ENCODE data around the gene PRELID1. TPM values are rescaled to one million over a fixed set of nuclear protein-coding genes. Genes with fewer than 3 reads are reported as not detected.
A peak's percentile ranks its signal among the peaks of the same experiment; 100 is the strongest.

Gene PRELID1
- total RNA-seq, 2 donors from 2014 or later = 42.2 to 54.0 TPM

DNA sequence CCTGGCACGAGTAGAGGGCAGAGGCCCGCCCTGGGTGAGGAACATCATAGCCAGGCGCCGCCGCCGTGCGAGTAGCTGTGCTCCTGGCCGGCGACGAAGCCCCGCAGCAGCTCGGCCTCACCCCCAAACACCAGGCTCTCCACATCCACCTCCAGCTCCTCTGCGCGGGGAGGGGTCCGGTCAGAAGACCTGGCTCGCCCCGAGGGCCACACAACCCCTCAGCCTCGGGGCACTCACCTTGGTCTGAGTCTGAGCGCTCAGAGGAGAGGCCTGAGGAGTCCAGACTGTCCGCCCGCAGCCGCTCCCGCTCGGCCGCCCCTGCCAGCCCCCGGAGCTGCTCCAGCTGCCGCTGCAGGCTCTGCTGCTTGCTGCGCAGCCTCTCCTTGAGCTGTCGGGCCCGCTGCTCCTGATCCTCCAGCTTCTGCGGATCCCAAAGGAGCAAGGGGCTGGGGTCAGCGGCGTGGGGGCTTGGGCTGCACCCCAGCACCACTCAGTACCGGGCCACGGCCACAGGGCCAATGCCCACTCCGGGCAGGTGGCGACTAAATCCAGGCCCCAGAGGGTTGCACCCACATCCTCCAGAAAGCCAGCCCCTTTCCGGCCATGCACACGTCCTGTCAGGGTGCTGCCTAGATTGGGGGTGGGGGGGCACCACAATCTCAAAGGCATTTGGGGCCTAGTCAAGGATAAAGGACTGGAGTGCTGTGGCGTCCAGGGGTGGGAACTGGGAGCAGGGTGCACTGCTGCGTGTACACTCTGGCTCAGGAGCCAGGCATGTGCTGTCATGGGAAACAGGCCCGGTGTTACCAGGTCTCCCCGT, 4.2 kb downstream of the PRELID1 start:
- H3K27me3 ChIP-seq (replicated peaks; ENCODE audit: insufficient read depth) = no peaks in the 10 kb centered on the region
- no peak overlapping the region for H3K4me3 ChIP-seq
- peaks cover 14% of the 10 kb centered on the region for H3K36me3 ChIP-seq
- peaks cover 18 to 39% of the 10 kb centered on the region in 2 donors for H3K4me1 ChIP-seq (ENCODE audit: control insufficient read depth in 1 of 2, low read depth in 2 of 2)
- TF ChIP-seq, protein P1, sequence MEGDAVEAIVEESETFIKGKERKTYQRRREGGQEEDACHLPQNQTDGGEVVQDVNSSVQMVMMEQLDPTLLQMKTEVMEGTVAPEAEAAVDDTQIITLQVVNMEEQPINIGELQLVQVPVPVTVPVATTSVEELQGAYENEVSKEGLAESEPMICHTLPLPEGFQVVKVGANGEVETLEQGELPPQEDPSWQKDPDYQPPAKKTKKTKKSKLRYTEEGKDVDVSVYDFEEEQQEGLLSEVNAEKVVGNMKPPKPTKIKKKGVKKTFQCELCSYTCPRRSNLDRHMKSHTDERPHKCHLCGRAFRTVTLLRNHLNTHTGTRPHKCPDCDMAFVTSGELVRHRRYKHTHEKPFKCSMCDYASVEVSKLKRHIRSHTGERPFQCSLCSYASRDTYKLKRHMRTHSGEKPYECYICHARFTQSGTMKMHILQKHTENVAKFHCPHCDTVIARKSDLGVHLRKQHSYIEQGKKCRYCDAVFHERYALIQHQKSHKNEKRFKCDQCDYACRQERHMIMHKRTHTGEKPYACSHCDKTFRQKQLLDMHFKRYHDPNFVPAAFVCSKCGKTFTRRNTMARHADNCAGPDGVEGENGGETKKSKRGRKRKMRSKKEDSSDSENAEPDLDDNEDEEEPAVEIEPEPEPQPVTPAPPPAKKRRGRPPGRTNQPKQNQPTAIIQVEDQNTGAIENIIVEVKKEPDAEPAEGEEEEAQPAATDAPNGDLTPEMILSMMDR (IDR thresholded peaks at IDR 0.05) = no peak
- no peak overlapping the region for H3K27ac ChIP-seq
- DNase-seq (ENCODE audit: low spot score) (no peak), ATAC-seq (ENCODE audit: insufficient number of reproducible peaks, low FRiP score, low read depth) (no peak)
- no peaks in the 10 kb centered on the region for H3K9me3 ChIP-seq

DNA sequence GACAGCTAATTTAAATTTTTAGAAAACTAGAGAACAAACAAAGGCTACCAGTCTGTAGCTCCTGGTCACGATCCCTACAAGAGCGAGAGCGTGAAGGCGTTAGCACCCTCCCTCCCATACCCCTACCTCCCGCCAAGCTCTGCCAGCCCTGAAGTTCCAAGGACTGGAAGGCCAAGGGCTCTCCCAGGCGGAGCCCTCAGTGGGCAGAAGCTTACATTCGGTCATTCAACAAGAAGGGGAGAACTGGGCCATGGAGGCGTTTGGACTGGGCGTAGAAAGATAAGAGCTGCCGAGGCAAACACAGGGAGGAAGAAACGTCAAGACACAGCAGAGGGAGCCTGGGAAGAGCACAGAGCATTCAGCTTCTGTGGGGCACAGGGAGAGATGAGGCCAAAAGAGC, 5.1 kb downstream of the PRELID1 start:
- DNase-seq (ENCODE audit: low spot score) = no peak
- Histone ChIP-seq H3K27me3 (replicated peaks; ENCODE audit: insufficient read depth) (no peaks in the 10 kb centered on the region), H3K36me3 (peaks cover 14% of the 10 kb centered on the region), H3K9me3 (no peaks in the 10 kb centered on the region), H3K4me1 (ENCODE audit: control insufficient read depth in 1 of 2, low read depth in 2 of 2) (peaks cover 18 to 42% of the 10 kb centered on the region in 2 donors), H3K4me3 (no peak overlapping the region), H3K27ac (no peak overlapping the region)
- TF ChIP-seq, protein P1 (IDR thresholded peaks at IDR 0.05) = no peak
- ATAC-seq (ENCODE audit: insufficient number of reproducible peaks, low FRiP score, low read depth) = no peak

DNA sequence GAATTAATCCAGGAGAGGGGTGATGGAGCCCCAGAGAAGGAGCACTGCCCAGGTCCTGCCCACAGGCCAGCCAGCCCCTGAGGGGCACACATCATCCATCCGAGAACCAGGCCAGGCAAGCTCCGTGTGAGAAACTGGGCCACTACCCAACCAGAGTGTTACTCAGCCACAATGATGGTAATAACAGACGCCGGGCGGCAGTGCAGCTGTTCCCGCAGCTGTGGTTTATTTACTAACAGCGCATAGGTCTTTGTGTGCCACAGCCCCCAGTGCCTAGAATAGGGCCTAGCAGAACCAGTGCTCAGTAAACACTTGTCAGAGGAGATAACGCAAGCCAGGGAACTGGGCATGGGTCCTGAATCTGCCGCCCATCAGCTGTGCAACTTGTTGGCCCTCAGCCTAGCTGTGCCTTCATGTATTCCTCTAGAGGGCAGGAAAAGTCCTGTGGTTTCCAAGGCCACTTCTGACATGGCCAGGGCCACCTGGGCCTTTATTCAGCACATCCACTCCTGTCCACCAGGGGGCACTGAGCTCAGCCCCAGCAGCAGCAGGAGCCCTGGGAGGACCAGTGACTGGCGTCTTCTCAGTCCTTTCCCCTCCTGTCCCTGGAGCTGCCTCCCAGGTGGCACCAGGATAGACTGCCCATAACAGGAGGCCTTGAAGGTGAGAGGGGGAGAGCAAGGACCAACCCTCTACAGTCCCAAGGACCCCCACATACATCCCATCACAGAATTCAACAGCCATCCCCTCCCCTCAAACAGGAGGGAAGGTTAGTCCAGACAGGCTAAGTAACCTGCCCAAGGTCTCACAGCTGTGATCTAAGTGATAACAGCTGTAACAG, 6.0 kb downstream of the PRELID1 start:
- TF ChIP-seq, protein P1 (IDR thresholded peaks at IDR 0.05) = peak; percentile 77
- Histone ChIP-seq H3K27me3 (replicated peaks; ENCODE audit: insufficient read depth) (no peaks in the 10 kb centered on the region), H3K4me3 (no peak overlapping the region), H3K4me1 (ENCODE audit: control insufficient read depth in 1 of 2, low read depth in 2 of 2) (peaks cover 14 to 36% of the 10 kb centered on the region in 2 donors), H3K27ac (no peak overlapping the region), H3K36me3 (peaks cover 14% of the 10 kb centered on the region), H3K9me3 (no peaks in the 10 kb centered on the region)
- ATAC-seq (ENCODE audit: insufficient number of reproducible peaks, low FRiP score, low read depth) = no peak
- DNase-seq (ENCODE audit: low spot score) = no peak

DNA sequence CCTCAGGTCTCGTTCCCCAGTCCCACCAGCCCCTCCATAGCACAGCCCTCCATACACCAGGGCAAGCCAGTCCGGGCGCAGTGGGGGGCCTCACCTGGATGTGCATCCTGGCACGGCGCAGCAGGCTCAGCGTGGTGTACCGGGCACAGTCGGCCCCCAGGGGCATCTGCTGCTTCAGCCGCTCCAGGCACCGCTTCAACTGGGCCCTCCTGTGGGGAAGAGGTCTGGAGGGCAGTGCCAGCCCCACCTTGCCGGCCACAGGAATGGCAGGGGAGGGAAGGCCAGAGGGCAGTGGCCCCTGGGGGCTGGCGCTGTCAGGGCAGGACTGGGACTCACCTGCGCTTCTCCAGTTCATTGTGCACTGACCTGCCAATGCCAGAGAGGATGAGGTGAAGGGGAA, 6.7 kb downstream of the PRELID1 start:
- H3K27ac ChIP-seq = no peak overlapping the region
- H3K27me3 ChIP-seq (replicated peaks; ENCODE audit: insufficient read depth) = no peaks in the 10 kb centered on the region
- peaks cover 7 to 29% of the 10 kb centered on the region in 2 donors for H3K4me1 ChIP-seq (ENCODE audit: control insufficient read depth in 1 of 2, low read depth in 2 of 2)
- H3K36me3 ChIP-seq = peaks cover 13% of the 10 kb centered on the region
- ATAC-seq (ENCODE audit: insufficient number of reproducible peaks, low FRiP score, low read depth) = no peak
- DNase-seq (ENCODE audit: low spot score) = no peak
- no peaks in the 10 kb centered on the region for H3K9me3 ChIP-seq
- H3K4me3 ChIP-seq = no peak overlapping the region
- TF ChIP-seq, protein P1 (IDR thresholded peaks at IDR 0.05) = no peak

DNA sequence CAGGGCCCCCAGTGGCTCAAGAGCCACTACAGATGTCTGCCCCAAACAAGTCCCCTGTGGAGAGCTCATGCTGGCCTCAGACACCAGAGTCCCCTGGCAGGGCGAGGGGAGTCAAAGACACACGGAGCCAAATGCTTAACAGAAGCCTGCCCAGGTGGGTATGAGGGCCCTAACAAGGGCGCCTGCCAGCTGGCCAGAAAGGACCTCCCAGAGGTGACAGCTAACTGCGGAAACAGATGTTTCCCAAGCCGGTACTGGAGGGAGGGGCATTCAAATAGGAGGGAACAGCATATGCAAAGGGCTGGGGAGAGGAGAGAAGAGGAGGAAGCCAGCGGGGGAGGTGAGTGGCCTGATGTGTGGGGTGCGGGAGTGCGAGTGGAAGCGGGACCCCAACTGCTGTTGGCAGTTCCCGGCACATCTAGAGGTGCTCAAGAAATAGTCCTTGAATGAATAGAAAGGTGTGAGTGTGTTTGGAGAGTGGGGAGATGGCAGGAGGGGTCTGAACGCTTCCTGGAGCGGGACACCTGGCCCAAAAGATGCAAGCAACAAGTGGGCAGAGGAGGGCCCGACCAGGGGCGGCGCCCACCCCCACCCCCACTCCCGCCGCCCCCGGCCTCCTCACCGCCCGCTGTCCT, 7.3 kb downstream of the PRELID1 start:
- Histone ChIP-seq H3K4me3 (peak overlapping the region; percentile 90), H3K36me3 (peaks cover 7% of the 10 kb centered on the region), H3K27ac (no peak overlapping the region), H3K9me3 (no peaks in the 10 kb centered on the region), H3K27me3 (replicated peaks; ENCODE audit: insufficient read depth) (no peaks in the 10 kb centered on the region), H3K4me1 (ENCODE audit: control insufficient read depth in 1 of 2, low read depth in 2 of 2) (peaks cover 5 to 24% of the 10 kb centered on the region in 2 donors)
- DNase-seq (ENCODE audit: low spot score) (no peak), ATAC-seq (ENCODE audit: insufficient number of reproducible peaks, low FRiP score, low read depth) (no peak)
- TF ChIP-seq, protein P1 (IDR thresholded peaks at IDR 0.05) = no peak

All from thoracic aorta (tissue), 2 donors.